Activated CD4-positive, CD25-positive, alpha-beta regulatory T cell treated with anti-CD3 and anti-CD28 coated beads, Interleukin-2, amount 50 U/mL, for 16 hours (primary cell): Measurements from ENCODE around the gene WFS1.

Experiments
- DNase-seq: peaks from one replicate; pipeline ENCODE4 v3.0.0-alpha.2; 2020; ENCODE audit warnings: low read depth, low spot score

Gene WFS1

GRCh38 chr4:6338175-6338950 is 68.7 kb downstream of the WFS1 start:
- DNase-seq: no peak

GRCh38 chr4:6338951-6339817 is 69.5 kb downstream of the WFS1 start:
- DNase-seq: no peak

DNA sequence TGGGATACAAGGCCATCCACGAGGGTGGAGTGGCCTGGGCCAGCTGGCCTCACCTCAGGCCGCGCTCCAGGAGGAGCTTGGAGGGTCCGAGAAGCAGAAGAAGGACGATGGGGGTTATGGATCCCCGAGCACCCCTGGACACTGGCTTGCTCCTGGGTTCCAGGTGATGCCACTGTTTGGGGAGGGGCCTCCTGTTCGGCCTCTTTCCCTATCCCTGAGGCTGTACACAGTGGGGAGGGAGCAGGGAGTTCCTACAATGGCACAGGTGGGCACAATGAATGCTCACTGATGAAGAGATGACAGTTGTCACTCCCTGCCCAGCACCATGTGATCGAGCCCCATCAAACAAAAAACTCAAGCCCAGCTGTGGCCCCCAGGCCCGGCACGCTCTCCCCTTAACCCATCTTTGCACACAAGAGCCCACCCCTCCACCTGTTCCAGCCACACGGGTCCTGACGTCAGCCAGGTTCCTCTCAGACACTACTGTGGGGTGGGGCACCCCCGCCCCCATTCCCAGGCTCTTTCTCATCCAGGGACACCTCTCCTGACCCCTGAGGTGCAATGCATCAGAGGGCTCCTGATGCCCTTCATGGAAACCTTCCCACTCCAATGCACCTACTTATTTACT is 70.3 kb downstream of the WFS1 start:
- no peak for DNase-seq

DNA sequence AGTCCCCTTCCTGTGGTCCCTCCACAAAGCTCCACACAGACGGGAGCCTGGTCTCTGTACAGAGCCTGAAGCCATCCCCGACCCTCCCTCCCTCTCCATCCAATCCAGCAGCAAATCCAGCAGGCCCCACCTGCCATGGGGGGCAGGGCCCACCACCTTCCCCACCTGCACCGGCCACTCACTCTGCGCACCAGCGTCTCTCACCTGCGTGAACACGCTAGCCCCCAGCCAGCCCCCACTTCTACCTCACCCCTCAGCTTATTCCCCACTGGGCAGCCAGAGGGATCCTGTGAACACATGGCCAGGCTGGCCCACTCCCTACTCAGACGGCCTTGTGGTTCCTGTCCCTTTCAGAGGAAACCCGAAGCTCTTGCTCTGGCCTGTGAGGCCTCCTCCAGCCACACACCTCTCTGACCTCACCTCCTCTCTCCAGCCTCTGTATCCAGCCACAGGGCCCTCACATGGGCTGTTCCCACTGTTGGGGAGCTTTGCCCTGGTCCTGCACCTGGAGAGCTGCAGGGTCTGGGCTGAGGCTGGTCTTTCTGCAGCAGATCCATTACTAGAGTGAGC is 70.9 kb downstream of the WFS1 start:
- DNase-seq: no peak

DNA sequence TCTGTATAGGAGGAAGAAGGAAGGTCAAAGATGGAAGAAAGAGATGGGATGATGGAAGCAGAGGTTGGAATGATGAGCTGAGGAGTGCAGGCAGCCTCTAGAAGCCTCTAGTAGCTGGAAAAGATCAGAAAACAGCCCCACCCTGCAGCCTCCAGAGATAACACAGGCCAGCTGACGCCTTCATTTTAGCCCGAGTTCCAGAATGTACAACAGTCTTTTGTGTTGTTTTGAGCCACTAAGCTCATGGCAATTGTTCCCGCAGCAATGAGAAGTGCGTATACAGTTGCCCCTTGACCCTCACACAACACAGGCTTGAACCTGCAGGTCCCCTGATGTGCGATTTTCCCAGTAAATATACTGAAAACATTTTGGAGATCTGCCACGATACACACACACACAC is 72.0 kb downstream of the WFS1 start:
- DNase-seq: no peak

- DNase-seq: no peak
Observed at GRCh38 chr4:6342530-6343293, 73.1 kb downstream of the WFS1 start.

GRCh38 chr4:6343939-6344408 is 74.3 kb downstream of the WFS1 start:
- DNase-seq: no peak

DNA sequence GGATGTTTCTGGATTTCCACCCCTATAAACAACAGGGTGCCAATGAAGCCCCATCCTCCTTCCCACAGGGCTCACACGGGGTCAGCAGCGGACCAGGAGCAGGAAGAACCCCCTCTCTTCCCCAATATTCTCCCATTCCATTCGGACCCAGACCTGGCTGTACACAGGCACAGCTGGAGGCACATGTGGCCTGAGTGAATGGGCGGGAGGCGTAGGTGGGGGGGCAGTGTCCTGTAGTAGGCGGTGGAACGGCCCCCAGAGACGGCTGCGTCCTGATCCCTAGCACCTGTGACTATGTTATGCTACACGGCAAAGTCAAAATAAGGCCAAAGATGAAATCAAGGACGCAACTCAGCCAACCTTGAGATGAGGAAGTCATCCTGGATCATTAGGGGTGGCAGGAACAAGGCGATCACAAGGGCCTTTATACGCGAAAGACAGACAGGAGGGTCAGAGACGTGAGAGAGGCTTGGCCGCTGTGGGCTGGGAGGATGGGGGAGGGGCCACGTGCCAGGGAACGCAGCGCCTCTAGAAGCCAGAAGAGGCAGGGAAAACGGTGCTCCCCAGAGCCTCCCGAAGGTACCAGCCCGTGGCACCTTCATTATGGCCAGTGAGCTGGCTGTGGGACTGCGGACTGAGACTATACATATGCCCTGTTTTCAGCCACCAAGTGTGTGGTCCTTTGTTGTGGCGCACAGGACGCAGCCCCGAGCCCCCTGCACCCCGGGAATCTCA is 75.6 kb downstream of the WFS1 start:
- no peak for DNase-seq

- no peak for DNase-seq
Observed at GRCh38 chr4:6345866-6346265, 76.2 kb downstream of the WFS1 start.

- no peak for DNase-seq
Observed at GRCh38 chr4:6346373-6347110, 76.9 kb downstream of the WFS1 start.

DNA sequence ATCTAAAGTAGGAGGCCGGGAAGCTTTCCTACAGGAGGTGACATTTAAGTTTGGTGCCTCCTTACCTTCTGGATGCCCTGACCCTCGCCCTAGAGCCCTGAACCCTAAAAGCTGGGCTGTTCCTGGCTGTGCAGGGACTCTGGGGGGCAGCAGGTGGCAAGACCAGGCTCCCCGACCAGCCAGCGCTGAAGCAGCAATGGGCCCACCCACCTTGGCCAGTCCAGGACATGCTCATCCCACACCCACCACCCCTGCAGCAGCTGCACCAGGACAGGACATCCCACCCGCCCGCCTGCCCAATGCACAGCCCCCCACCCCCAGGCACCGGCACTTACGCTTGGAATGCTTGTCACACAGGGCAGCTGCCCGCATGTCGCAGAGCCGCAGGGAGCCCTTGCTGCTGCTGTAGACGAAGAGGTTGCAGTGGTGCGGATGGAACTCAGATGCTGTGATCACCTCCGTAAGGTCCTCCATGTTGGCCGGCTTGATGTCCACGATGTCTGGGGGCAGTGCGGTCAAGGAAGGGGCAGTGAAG is 77.9 kb downstream of the WFS1 start:
- no peak for DNase-seq

GRCh38 chr4:6348408-6348807 is 78.8 kb downstream of the WFS1 start:
- no peak for DNase-seq

DNA sequence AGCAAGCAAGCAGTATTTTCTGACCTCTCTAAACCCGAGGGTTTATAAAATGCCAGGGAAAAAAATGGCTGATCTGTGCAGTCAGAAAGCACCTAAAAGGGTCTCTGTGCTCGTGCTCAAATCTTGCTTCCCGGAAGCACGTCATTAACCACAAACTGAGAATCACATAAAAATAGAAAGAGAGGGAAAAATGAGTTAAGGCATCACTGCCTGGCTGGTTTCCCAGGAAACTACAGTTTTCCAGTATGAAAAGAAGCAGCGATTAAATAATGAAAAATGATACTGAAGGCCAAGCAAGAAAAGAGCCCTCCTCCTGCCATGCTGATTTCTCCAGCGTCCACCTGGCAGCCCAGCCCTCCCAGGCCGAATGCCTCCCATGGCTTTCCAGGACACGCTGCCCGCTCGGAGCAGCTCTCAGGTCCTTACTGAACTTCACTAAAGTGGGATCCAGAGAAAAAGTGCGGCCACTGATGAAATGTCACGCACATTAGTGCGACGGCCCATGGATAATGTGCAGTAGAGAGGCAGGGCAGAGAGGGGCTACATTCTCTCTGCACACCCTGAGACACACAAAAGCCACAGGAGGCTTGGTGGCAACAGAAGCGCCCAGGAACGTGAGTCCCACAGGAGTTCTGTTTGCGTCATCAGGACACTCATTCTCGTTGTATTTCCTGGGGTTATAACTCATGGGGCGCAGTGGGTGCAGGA is 80.4 kb downstream of the WFS1 start:
- DNase-seq: no peak

- DNase-seq: no peak
Observed at GRCh38 chr4:6350646-6351045, 81.0 kb downstream of the WFS1 start.

DNA sequence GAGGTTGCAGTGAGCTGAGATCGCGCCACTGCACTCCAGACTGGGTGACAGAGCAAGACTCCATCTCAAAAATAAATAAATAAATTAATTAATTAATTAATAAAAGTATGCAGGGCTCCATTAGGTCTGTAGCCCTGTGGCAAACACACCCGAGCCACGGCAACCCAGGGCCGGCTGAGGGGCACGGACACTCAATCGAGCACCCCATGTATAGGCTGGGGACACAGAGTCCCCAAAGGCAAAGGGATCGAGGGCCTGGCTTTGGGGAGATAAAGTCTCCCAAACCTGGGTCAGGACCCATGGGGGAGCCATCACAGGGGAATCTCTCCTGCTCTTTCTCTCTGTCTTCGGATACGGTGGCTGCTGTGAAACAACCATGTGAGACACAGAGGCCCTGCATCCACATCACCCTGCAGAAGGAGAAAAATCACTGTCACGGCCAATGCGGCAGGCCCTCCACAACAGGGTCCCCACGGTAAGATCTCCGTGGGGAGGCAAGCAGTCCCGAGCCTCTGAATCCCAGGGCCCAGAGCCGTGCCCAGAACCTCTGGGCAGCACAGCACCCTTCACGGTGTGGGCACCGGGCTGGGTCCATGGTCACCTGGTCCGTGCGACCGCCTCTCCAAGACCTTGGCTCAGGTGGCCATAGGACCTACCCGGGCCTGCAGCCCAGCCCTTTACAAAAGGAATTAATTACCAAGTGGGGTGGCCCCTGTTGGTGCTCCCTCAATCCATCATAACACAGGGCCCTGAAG is 81.8 kb downstream of the WFS1 start:
- no peak for DNase-seq

GRCh38 chr4:6352031-6352692 is 82.5 kb downstream of the WFS1 start:
- DNase-seq: no peak
